Epithelial cell of proximal tubule (primary cell): ENCODE results near the gene CPXM2. TPM values are rescaled to one million over a fixed set of nuclear protein-coding genes. Genes with fewer than 3 reads are reported as not detected.

ENCODE experiments used
- DNase-seq: peaks from one replicate; pipeline ENCODE4 v3.0.0-alpha.2; 2011; ENCODE audit warnings: low read depth
- H3K4me3 ChIP-seq: 2 replicates; pipeline ENCODE4 v1.5.1; 2011; ENCODE audit warnings: low read depth, mild to moderate bottlenecking, low read length
- total RNA-seq: library from RNA; depleted of rRNA; stranded (reverse); fragments of >200 nt; gene quantifications from 2 replicates; pipeline ENCODE4 v1.2.3, GENCODE V29; 2015
- TF ChIP-seq, protein P1 (sequence below): conservative IDR thresholded peaks from 2 replicates; pipeline ENCODE4 v1.5.1; 2012; ENCODE audit warnings: low read depth, mild to moderate bottlenecking, low read length

CPXM2 gene
- total RNA-seq, 1 donor from 2014 or later = 1.9 TPM

DNA sequence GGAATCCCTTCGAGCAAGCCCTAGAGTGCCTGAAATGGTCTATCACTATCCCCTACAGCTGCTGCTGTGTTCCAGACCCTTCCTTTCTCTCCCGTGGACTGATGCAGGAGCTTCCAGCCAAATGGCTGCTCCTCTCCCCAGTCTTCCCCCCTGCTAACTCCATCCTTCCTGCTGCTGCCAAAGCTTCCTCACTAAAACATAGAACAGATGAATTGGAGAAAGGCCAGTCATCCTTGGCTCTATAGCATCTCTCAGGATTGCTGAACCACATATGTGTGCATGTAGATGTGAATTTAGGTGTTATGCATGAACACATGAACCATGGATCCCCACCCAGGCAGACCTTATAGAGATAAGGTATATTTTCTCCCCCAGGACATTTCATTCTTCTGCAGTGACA lies 164.8 kb downstream of the CPXM2 start:
- no peak overlapping the region for H3K4me3 ChIP-seq
- no peak for DNase-seq
- TF ChIP-seq, protein P1, sequence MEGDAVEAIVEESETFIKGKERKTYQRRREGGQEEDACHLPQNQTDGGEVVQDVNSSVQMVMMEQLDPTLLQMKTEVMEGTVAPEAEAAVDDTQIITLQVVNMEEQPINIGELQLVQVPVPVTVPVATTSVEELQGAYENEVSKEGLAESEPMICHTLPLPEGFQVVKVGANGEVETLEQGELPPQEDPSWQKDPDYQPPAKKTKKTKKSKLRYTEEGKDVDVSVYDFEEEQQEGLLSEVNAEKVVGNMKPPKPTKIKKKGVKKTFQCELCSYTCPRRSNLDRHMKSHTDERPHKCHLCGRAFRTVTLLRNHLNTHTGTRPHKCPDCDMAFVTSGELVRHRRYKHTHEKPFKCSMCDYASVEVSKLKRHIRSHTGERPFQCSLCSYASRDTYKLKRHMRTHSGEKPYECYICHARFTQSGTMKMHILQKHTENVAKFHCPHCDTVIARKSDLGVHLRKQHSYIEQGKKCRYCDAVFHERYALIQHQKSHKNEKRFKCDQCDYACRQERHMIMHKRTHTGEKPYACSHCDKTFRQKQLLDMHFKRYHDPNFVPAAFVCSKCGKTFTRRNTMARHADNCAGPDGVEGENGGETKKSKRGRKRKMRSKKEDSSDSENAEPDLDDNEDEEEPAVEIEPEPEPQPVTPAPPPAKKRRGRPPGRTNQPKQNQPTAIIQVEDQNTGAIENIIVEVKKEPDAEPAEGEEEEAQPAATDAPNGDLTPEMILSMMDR = no peak

DNA sequence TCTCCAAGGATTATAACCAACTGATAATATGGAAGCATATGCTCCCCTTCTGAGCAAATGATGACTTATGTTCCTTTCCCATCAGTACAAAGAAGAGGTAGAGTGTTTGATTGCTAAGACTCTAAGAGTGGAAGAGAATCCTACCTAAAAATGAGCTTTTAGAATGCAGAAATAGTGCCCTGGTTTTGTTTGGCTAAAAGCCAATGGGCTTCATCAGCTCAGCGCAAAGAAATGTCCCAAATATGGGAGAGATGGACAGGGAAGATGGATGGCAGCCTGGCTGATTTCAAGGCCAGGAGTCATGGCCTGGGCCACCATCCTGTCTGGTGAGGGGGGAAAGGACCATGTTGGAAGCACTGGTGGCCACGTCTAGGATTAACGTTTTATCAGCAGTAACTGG lies 165.2 kb downstream of the CPXM2 start:
- TF ChIP-seq, protein P1 = no peak
- no peak overlapping the region for H3K4me3 ChIP-seq
- DNase-seq = no peak

DNA sequence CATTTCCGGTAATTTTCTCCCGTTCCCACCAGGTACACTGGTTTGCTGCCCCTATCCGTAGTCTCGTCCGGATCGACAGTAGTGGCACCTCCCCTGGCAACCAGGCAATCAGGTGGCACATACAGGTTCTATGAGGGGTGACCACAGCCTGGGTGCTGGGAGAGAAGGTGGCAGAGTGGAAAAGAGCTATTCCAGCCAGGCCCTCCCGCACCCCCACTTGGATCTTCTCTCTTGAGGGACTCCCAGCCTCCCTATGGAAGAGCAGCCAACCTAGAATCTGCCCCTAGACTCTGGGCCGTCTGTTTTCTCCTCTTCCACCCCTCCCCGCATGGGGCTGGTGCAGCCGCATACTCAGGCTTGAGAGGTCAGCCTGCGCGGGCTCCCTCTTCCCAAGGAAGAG lies 166.9 kb downstream of the CPXM2 start:
- DNase-seq = no peak
- no peak overlapping the region for H3K4me3 ChIP-seq
- TF ChIP-seq, protein P1 = no peak

DNA sequence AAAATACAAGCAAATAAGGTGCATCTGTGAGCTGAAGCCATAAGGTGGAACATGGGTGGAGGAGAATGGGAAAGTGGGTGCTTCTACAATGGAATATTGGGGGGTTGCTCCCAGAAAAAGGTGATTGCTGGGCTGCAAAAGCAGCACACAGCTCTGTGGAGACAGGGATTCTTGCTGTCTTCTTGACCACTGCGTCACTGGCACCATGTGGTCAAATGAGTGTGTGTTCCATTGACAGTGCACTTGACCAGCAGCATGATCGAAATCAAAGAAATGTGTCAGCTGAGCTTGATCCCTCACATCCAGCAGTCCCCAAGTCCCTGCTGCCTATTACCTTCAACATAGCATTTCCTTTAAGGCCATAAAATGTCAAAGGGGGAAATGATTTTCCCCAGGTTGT lies 169.3 kb downstream of the CPXM2 start:
- TF ChIP-seq, protein P1 = no peak
- H3K4me3 ChIP-seq = no peak overlapping the region
- DNase-seq = no peak

DNA sequence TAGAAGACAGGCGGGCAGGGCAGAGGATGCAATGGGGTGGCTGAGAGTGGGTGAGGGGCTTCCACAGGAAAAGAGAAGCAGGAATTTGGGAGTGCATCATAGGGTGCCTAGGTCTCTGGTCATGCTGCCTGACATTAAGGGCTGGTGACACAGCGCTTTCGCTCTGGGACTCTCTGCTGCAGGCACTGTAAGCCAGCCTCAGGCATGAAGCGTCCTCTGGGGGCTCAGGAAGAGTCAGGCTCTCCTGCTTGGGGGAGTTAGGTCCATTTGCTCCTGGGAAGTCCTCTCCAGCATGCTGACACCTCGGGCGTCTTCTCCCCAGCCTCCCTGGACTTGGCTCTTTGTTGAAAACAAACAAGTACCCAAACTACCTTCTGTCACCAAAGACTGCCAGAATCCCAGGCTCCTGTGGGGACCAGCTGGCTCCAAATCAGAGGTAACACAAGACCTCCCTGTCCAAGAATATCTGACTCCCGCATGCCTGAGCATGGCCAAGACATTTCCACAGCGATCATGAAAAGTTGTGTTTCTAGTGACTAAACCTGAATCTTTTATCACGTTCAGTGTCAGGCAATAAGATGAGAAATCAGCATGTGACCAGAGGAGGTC lies 170.1 kb downstream of the CPXM2 start:
- no peak for DNase-seq
- H3K4me3 ChIP-seq = no peak overlapping the region
- TF ChIP-seq, protein P1 = no peak

DNA sequence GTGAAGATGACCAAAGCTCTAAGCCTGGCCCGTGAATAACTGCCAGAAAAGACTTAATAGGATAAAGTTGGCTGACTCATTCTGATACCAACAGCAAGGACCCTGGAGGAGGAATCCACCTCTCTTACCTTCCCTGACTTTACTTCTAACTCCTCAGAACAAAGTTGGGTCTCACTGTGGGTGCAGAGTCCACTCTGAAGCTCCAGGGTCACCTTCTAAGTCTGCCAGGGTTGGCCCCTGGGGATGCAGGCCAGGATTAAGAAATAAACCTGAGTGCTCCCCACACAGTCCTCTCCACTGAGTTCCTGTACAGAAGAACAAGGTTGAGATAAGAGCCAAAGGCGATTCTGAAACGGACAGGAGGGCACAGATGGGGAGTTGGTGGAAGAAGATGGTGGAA lies 171.1 kb downstream of the CPXM2 start:
- H3K4me3 ChIP-seq = no peak overlapping the region
- TF ChIP-seq, protein P1 = no peak
- DNase-seq = no peak

DNA sequence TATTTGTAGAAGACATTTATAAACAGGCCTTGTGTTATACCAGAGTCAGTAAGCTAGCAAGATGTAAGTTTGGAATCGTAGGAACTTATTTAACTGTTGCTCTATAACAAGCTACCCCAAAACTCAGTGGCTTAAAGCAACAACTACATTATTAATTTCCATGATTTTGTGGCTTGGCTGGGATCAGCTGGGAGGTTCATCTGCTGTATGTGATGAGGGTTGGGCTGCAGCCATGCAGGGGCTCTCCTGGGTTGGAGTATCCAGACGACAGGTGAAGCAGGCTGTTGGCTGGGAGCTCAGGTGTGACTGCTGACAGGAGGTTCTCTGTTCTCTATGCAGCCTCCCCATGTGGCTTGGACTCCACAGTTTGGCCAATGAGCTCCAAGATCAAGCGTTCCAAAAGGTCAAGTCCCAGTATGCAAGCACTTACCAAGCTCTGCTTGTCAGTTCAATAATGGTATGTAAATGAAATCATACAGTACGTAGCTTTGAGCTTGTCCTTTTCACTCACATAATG lies 173.0 kb downstream of the CPXM2 start:
- no peak overlapping the region for H3K4me3 ChIP-seq
- TF ChIP-seq, protein P1 = no peak
- no peak for DNase-seq
